GM19351 (cell line): Measurements from ENCODE around the gene DOCK10.

Experiments used
- ATAC-seq: cut with Tn5 transposase; IDR thresholded peaks from one replicate; pipeline ENCODE4 v1.9.1; 2021; ENCODE audit warnings: mild to moderate bottlenecking, moderate library complexity; ENCODE audit not compliant: unreplicated experiment

The DOCK10 gene

DNA sequence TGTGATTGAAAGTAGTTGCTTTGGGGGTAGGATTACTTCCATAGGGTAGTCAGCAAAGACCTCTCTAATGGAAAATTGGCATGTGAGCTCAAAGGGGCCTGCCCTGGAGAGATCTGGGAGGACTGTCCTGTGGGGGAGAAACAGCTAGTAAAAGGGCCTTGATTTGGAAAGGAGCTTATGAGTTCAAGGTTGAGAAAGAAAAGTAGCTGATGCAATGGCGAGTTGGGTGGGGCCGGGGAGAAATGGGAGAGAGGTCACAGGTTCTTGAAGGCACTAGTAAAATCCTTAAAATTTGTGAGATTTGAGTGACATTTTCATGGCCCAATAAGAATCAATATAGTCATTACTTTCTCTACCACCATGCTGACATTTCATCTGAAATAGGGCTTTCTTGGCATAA, 244.1 kb downstream of the DOCK10 start:
- ATAC-seq = no peak

DNA sequence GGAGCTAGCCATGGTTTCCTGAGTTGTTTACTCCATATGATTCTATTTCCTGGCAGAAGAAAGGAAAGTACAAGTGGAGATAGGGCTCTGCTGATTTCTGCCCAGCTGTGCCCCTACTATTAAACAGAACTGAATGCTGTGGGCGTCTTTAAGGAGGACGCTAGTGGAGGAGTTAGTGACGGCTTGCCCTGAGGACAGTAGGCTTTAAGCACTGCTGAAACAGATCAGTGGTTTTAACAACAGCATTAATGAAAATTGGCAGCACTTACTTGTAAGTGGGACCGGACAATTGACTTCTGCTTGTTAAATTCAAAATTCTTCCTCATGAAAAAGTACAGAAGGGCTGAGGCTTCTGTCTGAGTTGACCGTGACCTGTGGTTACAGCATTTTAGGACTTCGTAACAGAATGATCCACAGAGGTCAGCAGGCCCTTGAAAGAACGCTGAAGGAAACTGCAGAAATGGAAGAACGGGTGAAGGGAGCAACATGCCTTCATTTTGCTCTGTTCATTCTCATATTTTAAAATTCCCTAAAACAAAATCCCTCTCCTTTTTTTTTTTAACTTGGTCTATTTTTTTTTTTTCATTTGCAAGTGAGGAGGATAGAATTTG, 245.5 kb downstream of the DOCK10 start:
- no peak for ATAC-seq

DNA sequence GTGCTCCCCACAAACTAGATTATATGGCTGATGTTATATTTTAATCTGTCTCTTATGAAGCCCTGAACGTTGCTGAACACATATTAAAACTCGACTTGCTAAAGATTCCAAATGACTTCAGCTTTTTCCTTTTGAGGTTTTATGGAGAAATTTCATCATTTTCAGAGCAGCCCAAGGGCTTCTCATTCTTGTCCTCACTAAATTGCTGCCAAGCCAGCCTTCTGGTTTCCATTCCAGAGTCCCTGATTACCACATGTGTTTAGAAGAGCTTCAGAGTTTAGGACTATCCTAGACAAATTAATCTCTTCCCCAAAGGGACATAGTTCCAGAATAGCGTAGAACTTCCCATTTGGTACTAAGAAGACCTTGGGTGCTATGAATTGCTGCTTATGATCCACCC, 248.3 kb downstream of the DOCK10 start:
- ATAC-seq = no peak

DNA sequence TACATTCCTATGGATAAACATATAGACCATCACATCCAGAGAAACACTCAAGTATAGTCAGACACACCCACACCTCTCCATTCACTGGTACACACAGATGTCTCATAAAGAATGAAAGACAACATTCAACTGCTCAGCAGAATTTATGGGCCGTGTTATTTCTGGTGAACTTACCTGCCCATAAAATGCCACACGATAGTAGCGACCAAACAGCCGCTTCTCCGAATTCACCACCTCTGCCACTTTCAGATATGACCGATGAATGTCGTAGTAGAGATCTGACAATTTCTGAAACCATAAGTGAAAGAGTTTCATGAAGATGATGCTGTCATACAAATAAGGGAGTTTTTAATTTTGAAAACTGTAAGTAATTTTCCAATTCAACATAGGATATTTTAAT, 255.4 kb downstream of the DOCK10 start:
- no peak for ATAC-seq

DNA sequence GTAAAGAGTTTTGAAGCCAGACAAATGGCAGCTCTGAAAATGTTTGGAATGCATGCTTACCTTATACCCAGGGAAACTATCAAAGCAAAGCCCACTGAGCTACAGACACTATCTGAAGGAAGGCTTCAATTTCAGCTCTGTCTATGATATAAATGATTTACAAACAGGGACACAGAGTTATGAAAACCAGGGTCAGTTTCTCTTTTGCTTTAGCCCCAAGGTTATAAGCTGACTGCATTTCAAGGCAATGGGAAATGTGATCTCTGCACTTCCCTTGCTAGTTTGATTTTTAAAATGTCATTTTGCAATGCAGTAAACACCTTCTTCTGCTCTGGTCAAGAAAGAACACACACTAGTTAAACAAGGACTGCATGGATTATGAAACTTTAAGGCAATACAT, 260.9 kb downstream of the DOCK10 start:
- ATAC-seq = no peak

DNA sequence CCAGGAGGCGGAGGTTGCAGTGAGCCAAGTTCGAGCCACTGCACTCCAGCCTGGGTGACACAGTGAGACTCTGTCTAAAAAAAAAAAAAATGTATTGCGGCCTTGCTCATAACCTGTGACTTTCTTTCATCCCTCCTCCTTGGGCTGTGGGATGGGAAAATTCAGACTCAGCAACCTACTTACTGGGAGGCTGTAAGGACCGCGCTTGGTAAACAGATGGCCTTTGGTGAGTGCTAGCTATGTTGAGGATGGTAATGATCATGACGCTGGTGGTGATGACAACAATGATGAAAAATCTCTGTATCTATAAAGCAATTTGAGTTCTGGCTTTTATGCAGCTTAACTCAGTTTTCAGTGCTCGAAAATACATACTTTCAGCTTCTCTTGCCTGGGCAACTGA, 261.4 kb downstream of the DOCK10 start:
- no peak for ATAC-seq

DNA sequence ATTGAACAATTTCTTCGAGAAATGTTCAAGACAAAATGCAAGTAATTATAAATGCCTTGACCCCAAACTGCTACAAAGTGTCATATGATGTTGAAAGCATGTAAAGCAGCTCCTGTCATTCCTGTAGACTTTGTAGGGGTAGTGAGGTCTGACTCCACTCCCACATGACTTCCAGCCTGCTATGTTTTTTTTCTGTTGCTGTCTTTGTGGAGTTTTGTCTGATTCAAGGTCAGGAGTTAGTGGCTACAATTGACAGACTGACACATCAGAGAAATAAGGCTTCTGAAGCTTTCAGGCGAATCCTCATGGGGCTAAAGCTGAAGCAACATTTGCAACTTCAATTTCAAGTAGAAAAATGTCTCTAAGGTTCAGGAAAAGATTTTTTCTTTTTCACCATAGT, 262.2 kb downstream of the DOCK10 start:
- ATAC-seq = no peak

DNA sequence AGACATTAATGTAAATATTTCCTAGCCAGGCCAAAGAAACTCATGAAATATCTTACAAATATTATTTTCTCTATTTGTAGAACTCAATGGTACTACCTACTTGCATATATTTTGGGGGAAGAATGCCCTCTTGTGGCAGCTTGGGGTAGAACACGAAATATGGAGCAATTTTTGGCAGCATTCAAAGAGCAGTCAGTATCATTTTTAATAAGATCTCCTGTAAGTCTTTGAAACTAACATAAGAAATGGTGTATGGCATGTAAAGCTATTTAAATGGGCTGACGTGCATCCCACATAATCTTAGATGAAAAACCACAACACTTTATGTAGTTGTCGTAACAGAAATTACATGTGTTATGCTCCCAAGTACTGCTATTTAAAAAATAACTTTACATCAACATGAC, 263.8 kb downstream of the DOCK10 start:
- peak; percentile 77 for ATAC-seq

DNA sequence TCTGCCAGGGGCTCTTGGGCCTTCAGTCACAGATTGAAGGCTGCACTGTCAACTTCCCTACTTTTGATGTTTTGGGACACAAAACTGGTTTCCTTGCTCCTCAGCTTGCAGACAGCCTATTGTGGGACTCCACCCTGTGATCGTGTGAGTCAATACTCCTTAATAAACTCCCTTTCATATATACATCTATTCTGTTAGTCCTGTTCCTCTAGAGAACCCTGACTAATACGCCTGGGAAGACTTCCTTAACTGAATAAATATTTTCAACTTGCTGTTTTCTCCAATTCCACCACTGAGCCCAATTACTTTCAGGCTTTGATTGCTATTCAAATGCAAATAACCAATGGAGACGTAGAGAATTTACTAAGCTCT, 264.7 kb downstream of the DOCK10 start:
- no peak for ATAC-seq

DNA sequence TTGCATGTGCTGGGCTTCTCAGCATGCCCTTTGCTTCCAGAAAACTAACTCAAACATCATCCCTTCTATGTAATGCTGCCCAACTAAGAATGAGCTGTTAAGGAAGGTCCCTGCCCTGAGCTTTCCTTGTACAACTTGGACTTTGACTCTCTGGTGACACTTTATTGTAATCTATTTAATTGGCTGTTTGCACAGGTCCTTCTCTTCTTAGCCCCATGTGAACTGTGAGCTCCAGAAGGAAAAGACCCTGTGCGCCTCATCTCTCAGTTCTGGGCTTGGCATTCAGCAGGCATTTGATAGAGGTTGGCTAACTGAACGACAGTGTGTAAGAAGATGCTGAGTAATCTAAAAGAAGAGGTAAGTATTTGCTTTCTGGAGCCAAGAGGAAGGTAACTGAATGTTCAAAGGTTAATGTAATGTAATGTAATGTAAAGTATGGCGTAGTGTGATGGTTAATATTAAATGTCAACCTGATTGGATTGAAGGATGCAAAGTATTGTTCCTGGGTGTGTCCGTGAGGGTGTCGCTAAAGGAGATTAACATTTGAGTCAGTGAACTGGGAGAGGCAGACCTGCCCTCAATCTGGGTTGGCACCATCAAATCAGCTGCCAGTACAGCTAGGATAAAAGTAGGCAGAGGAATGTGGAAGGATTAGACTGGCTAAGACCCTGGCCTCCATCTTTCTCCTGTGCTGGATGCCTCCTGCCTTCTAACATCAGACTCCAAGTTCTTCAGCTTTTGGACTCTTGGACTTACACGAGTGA, 265.3 kb downstream of the DOCK10 start:
- ATAC-seq = no peak

DNA sequence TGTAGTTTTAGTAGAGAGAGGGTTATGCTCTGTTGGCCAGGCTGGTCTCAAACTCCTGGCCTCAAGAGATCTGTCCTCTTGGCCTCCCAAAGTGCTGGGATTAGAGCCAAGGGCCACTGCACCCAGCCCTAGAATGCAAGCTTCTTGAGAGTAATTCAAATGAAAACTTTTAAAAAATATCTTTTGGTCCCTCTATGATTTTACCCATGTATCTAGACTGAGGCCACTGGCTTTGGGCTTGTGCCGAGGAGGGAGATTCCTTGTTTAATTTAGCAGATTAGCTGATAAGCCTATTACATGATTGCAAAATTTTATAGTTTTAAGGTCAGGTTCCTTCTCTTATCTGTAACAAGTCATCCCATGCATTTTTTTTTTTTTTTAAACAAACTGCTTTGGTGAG, 266.6 kb downstream of the DOCK10 start:
- ATAC-seq = no peak

DNA sequence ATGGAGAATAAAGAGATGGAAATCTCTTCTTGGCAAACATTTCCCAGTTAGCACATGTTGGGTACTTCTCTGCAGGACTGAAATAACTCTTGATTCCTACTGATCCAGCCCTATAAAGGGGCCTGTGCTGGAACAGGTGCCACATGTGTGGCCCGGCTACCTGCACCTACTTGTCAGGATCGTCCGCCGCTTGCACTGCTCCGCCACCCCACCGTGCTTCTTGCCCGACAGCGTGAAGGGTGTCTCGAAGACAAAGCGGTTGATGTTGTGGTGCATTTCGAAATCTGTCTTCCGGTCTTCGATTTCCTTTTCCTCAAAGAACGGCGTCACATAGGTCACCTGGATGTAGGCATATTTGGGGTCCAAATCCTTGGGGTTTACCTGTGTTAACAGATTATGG, 267.5 kb downstream of the DOCK10 start:
- ATAC-seq = no peak

DNA sequence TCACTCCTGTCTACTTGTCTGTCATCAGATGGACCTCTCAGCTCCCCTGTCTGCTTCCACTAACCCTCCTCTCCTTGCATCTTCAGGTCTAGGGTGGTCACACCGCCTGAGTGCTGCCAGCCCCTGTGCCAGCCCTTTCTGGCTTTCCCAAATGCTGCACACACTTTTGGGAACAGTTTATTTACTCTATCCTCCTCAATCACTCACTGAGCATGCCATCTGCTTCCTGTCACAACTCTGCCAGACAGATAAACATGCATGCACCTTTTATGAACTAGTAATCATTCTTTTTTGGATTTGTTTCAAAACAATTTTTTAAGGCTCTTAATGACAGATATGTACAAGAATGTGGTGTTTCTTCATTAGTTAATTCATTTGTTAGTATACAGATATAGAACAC, 269.8 kb downstream of the DOCK10 start:
- ATAC-seq = no peak

DNA sequence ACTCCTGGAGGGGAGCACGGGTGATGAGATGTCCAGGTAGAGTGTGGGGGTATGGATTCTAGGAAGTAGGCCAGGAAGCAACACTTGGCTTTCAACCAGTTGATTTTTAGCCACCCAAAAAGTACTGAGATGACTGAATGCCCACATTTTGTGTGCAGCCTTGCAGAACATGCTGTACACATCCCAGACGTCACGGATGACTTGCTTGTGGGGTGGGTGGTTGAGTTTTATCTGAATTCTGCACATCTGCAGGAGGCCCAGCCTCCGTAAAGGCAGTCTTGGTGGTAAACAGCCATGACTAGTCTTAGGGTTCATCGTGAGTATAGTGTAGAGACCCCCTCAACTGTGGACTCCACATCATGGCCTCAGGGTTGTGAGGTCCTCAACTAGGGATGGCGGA, 272.8 kb downstream of the DOCK10 start:
- peak; percentile 58 for ATAC-seq

DNA sequence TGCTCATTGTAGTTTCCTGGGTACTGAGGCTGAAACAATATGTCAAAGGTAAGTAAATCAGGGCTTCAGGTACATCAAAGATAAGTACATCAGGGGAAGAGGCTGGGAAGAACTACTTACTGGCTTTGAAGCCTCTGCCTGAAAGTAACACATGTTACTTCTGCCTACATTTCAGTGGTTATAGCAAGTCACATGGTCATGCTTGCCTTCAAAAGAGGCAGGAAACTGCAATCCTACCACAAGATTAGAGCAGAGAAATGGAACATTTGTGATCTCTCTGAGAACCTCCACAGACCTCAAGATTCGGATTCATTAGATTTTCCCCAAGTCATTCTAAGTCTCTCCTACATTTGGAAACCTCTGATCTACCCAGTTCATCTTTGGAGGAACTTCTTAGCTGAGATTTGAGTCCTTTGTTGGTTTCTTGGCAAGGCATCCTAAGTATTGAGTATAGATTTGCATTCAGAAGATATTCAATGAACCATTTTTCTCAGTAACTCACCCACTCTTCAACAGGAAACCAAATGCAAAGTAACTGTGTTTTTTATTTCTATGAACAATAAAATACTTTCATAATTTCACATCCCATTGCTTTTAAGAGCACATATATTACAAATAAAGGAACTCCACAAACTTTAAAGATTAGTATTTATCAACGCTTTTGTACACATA, 277.6 kb downstream of the DOCK10 start:
- peak; percentile 77 for ATAC-seq

DNA sequence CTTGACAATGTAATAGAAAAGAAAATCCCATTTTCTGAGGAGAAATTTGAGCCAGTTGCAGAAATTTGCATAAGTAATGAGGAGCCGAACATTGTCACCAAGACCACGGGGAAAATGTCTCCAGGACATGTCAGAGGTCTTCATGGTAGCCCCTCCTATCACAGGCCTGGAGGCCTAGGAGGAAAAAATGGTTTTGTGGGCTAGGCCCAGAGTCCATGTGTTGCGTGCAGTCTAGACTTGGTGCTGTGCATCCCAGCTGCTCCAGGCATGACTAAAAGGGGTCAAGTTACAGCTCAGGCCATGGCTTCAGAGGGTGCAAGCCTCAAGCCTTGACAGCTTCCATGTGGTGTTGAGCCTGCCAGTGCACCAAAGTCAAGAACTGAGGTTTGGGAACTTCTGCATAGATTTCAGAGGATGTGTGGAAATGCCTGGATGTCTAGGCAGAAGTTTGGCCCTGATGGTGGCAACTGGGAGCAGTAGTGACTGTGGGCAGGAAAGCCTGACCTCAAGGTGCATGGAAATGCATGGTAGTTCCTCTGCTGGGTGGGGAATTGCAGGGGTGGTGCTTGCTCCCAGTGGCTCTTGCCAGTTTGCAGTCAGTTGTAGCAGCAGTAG, 284.2 kb downstream of the DOCK10 start:
- ATAC-seq = no peak

DNA sequence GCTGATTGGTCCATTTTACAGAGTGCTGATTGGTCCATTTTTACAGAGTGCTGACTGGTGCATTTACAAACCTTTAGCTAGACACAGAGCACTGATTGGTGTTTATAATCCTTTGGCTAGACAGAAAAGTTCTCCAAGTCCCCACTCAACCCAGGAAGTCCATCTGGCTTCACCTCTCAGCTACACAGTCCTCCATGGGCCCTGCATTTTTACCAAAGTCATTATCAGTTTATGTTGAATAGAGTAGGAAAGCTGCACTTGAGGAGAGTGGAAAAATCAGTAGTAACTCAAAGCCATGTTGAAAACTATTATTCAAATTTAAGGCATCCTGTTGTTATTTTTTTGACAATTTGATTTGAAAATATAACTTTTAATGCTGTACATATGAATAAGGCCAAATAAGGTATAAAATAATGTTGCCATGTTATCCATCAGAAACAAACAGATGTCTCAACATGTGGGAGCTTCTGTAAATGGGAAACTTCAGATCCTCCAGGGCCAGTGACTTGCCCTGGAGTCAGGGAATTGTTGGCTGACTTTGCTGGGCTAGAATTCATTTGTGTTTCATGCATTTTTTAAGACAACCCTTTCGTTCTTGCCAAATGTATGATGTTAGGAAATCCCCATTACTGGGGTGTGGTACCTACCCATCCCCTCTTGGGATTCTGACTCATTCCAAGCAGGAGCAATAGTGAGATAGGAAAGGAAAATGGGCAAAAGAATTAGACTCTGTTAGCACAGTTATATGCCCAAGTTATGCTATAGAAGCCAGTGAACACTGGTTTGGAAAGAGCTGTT, 288.3 kb downstream of the DOCK10 start:
- ATAC-seq = no peak

DNA sequence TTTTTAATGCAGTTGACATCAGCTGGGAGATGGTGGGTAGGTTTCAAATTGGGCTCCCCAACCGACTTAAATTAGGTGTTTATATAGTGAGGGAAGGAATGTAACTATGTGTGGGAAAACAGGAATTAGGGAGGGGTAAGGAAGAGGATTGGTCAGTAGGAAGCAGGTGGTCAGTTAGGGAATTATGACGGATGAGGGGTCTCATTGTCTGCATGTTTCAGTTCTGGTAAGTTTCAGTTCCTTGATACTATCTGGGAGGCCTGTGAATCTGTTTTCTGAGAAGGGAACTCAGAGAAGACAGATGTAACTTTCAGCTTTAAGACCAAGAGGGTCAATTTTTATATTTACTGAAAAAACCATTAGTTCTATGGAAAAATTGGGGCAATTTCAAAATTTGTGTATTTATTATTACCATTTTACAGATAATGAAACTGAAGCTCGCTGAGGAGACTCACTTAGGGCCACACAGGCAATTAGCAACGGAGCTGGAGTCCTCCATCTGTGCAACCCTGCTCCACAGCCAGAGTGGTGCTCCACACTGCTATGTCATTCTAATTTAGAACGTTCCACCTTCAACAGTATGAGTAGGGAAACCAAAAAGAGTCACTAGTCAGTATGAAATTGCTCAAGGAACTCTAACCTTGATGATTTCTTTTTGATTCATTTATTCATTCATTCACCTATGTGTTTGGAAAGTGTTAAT, 290.1 kb downstream of the DOCK10 start:
- ATAC-seq = peak; percentile 72

DNA sequence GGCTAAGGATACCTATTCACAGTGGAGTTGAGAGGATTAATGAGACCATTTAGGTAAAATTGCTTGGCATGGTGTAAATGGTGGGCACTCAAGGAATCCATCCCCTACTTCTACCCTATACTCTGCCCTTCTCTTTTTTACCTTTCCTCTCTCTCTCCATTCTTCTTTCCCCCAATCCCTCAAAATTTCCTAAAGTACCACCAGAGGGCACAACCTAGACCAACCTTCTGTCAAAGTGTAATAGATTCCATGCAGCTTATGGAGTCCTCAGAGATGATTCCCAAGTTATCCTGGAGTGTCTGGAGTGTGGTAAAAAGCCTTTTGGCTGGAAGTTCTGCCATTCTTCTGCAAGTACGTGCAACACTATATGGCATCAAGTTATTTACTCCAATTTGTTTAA, 293.1 kb downstream of the DOCK10 start:
- no peak for ATAC-seq

DNA sequence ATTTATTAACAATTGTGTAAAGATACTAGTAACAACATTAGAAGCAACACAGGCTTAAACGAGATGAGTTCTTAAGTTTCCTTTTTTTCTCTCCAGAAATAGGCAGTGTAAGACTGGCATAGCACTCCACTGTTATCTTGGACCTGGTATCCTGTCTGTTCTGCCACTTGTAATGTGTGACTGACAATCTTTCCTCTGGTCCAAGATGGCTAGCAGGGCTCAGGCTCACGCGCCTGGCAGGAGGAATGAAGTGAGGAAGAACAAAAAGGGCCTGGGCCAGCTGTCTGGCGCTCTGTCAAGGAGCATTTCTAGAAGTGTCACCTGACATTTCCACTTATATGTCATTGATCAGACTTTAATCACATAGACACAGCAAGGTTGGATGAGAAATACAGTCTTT, 294.5 kb downstream of the DOCK10 start:
- no peak for ATAC-seq

DNA sequence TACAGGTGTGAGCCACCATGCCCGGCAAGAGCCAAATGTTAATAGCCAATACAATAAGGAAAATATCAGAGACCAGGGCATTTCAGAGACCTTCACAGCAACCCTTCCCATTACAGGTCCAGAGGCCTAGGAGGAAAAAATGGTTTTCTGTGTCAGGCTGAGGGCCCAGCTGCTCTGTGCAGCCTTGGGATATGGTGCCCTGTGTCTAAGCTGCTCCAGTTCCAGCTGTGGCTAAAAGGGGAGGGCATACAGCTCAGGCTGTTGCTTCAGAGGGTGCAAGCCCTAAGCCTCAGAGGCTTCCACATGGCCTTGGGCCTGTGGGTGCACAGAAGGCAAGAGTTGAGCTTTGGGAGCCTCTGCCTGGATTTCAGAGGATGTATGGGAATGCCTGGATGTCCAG, 306.0 kb downstream of the DOCK10 start:
- no peak for ATAC-seq
